Panc1 (cell line): ENCODE measurements around the gene LGI2. TPM values are rescaled to one million over a fixed set of nuclear protein-coding genes. Genes with fewer than 3 reads are reported as not detected.

Experiments used
- ATAC-seq: fragments of 200-7000 bp; cut with Tn5 transposase; 2 replicates; pipeline ENCODE4 v1.9.1; 2020; ENCODE audit warnings: mild to moderate bottlenecking, moderate library complexity
- BruUV-seq: library from RNA; stranded (reverse); fragments of 400-500 nt; replicated peaks from 2 replicates; lab custom pipeline; 2021; lab: Mats Ljungman, UMichigan
- CTCF ChIA-PET: fragments of 300-600 bp; sonication (Branson Sonifier 250); formaldehyde crosslinking; loops from one replicate; lab custom pipeline; 2022; ENCODE audit warnings: antibody characterized with exemption; lab: Charles Lee
- POLR2A ChIA-PET: fragments of 300-600 bp; sonication (Branson Sonifier 250); formaldehyde crosslinking; loops from one replicate; lab custom pipeline; 2022; ENCODE audit warnings: antibody characterized with exemption; lab: Charles Lee
- DNase-seq: peaks from one replicate; pipeline ENCODE4 v3.0.0-alpha.2; 2010; ENCODE audit warnings: low read depth, low spot score
- H3K27ac ChIP-seq: 2 replicates; pipeline ENCODE4 v1.5.1; 2011; ENCODE audit warnings: mild to moderate bottlenecking, low read length, inconsistent platforms
- H3K27me3 ChIP-seq: fragments of 200-500 bp; sonication (Bioruptor generic); 2 replicates; pipeline ENCODE4 v1.6.0; 2014; ENCODE audit warnings: low read length, inconsistent platforms; ENCODE audit not compliant: control insufficient read depth, insufficient read depth
- H3K36me3 ChIP-seq: fragments of 200-500 bp; sonication (Bioruptor generic); 2 replicates; pipeline ENCODE4 v1.5.1; 2014; ENCODE audit warnings: inconsistent platforms, mild to moderate bottlenecking, low read length, moderate library complexity; ENCODE audit not compliant: control insufficient read depth, insufficient read depth
- H3K4me1 ChIP-seq: 2 replicates; pipeline ENCODE4 v1.5.1; 2011; ENCODE audit warnings: inconsistent platforms, mild to moderate bottlenecking, low read length, moderate library complexity; ENCODE audit not compliant: control insufficient read depth, insufficient read depth
- H3K4me3 ChIP-seq, 2 experiments: 2 replicates each; pipeline ENCODE4 v1.5.1; 2011 to 2012; ENCODE audit warnings: low read depth in 2 of 2, low read length in 2 of 2, mild to moderate bottlenecking in 2 of 2, inconsistent platforms in 1 of 2, moderate library complexity in 1 of 2
- H3K9me3 ChIP-seq: fragments of 200-500 bp; sonication (Bioruptor generic); 2 replicates; pipeline ENCODE4 v1.5.1; 2014; ENCODE audit warnings: low read depth, mild to moderate bottlenecking, inconsistent platforms, low read length, moderate library complexity; ENCODE audit not compliant: control insufficient read depth, insufficient read depth
- CTCF ChIP-seq: fragments of 450-650 bp; IDR thresholded peaks from 2 replicates; pipeline ENCODE4 v1.5.1; 2017; ENCODE audit warnings: mild to moderate bottlenecking
- POLR2AphosphoS5 ChIP-seq: IDR thresholded peaks from 2 replicates; pipeline ENCODE4 v1.6.1; 2012; ENCODE audit warnings: mild to moderate bottlenecking, low read depth, low read length, moderate library complexity
- REST ChIP-seq, 2 experiments: IDR thresholded peaks; 2 replicates each; pipeline ENCODE4 v1.6.1; 2011 to 2012; ENCODE audit warnings: low read depth in 2 of 2, control low read depth in 1 of 2, low read length in 1 of 2, mild to moderate bottlenecking in 1 of 2, moderate library complexity in 1 of 2; ENCODE audit not compliant: insufficient read depth in 1 of 2
- SIN3A ChIP-seq: IDR thresholded peaks from 2 replicates; pipeline ENCODE4 v1.6.1; 2012; ENCODE audit warnings: low read depth, mild to moderate bottlenecking, low read length, moderate library complexity, borderline replicate concordance; ENCODE audit not compliant: insufficient read depth
- TCF7L2 ChIP-seq: IDR thresholded peaks from 2 replicates; pipeline ENCODE4 v1.6.1; 2011; ENCODE audit warnings: mild to moderate bottlenecking, low read depth, low read length, inconsistent platforms
- in situ Hi-C: cut with HindIII; loops from 2 replicates; pipeline ENCODE4 v1.10.0; 2016; ENCODE audit warnings: low sequenced_read_pairs, low pct_unique_long_range_greater_than_20kb
- intact Hi-C: fragments of 100-400 bp; cut with micrococcal nuclease; formaldehyde crosslinking; loops from one replicate; pipeline ENCODE4 v1.10.0; 2022; ENCODE audit not compliant: unreplicated experiment
- total RNA-seq: library from RNA; stranded (reverse); gene quantifications from one replicate; pipeline ENCODE4 v1.2.1, GENCODE V29; 2021; ENCODE audit not compliant: unreplicated experiment

The LGI2 gene
- total RNA-seq, 1 experiment from 2014 or later: not detected

GRCh38 chr4:25000639-25001038 lies 30.1 kb downstream of the LGI2 start:
- Histone ChIP-seq H3K27ac (no peak overlapping the region), H3K36me3 (no peaks in the 10 kb centered on the region), H3K9me3 (no peaks in the 10 kb centered on the region), H3K27me3 (peaks cover 3% of the 10 kb centered on the region; the same call in 1 of the 2 replicates), H3K4me3 (no peak overlapping the region), H3K4me1 (no peaks in the 10 kb centered on the region)
- DNase-seq (no peak), ATAC-seq (no peak)
- TF ChIP-seq TCF7L2 (no peak), POLR2AphosphoS5 (no peak), CTCF (no peak)
- ChIA-PET CTCF (no interaction called here), POLR2A (no interaction called here)
- in situ Hi-C loops: no loop called here
- intact Hi-C loops: no loop called here
- BruUV-seq: no TSS peak

- no peak overlapping the region for H3K4me3 ChIP-seq
- ChIA-PET POLR2A (no interaction called here), CTCF (no interaction called here)
- no peak overlapping the region for H3K27ac ChIP-seq
- H3K36me3 ChIP-seq: no peaks in the 10 kb centered on the region
- H3K4me1 ChIP-seq: no peaks in the 10 kb centered on the region
- TF ChIP-seq TCF7L2 (no peak), CTCF (no peak), REST (IDR thresholded peaks at IDR 0.05; ENCODE audit: insufficient read depth in 1 of 2, low read depth in 2 of 2, low read length in 1 of 2) (no peak), POLR2AphosphoS5 (no peak), SIN3A (no peak)
- DNase-seq: no peak
- intact Hi-C loops: loop anchor here (10.0 kb wide), 1 partner anchor 145 kb away; no protein-coding TSS in a partner anchor
- no peaks in the 10 kb centered on the region for H3K9me3 ChIP-seq
- H3K27me3 ChIP-seq: peaks cover 3% of the 10 kb centered on the region; the same call in 1 of the 2 replicates
- no TSS peak for BruUV-seq
- in situ Hi-C loops: no loop called here
- no peak for ATAC-seq
These were observed 31.2 kb downstream of the LGI2 start for GRCh38 chr4:24999392-25000089.
